Hematopoietic multipotent progenitor cell treated with erythropoietin and hydrocortisone succinate and interleukin-3 and kit ligand, for 8 days (in vitro differentiated cells): ENCODE measurements around the gene PAK1.

Source experiments
- DNase-seq: peaks from one replicate; pipeline ENCODE4 v3.0.0-alpha.2; 2015

Gene PAK1

GRCh38 chr11:77353131-77353530 lies 120.8 kb downstream of the PAK1 start:
- DNase-seq, result no peak

- no peak for DNase-seq
These were observed 122.5 kb downstream of the PAK1 start for GRCh38 chr11:77351281-77351886.

- no peak for DNase-seq
These were observed 125.9 kb downstream of the PAK1 start for GRCh38 chr11:77347948-77348347.

GRCh38 chr11:77346906-77347603 lies 126.8 kb downstream of the PAK1 start:
- DNase-seq, result no peak

- DNase-seq, result no peak
These were observed 128.3 kb downstream of the PAK1 start for GRCh38 chr11:77345621-77346020.

GRCh38 chr11:77340501-77340900 lies 133.4 kb downstream of the PAK1 start:
- no peak for DNase-seq

GRCh38 chr11:77332259-77332658 lies 141.6 kb downstream of the PAK1 start:
- DNase-seq, result no peak

- no peak for DNase-seq
These were observed 148.7 kb downstream of the PAK1 start for GRCh38 chr11:77325159-77325558.

GRCh38 chr11:77324508-77324907 lies 149.4 kb downstream of the PAK1 start:
- DNase-seq, result no peak

- DNase-seq, result no peak
These were observed 150.8 kb downstream of the PAK1 start for GRCh38 chr11:77322926-77323590.

- DNase-seq, result no peak
These were observed 151.4 kb downstream of the PAK1 start for GRCh38 chr11:77322506-77322905.

GRCh38 chr11:77320351-77320750 lies 153.5 kb downstream of the PAK1 start:
- DNase-seq, result no peak

GRCh38 chr11:77318600-77318999 lies 155.3 kb downstream of the PAK1 start:
- no peak for DNase-seq

GRCh38 chr11:77316733-77317342 lies 157.1 kb downstream of the PAK1 start:
- no peak for DNase-seq

GRCh38 chr11:77312107-77312506 lies 161.8 kb downstream of the PAK1 start:
- DNase-seq, result no peak

GRCh38 chr11:77311701-77312100 lies 162.2 kb downstream of the PAK1 start:
- no peak for DNase-seq

GRCh38 chr11:77310721-77311120 lies 163.2 kb downstream of the PAK1 start:
- no peak for DNase-seq

- DNase-seq, result no peak
These were observed 164.4 kb downstream of the PAK1 start for GRCh38 chr11:77309401-77310085.

- DNase-seq, result no peak
These were observed 165.1 kb downstream of the PAK1 start for GRCh38 chr11:77308838-77309237.

- no peak for DNase-seq
These were observed 170.6 kb downstream of the PAK1 start for GRCh38 chr11:77303328-77303727.

- peak; percentile 9 for DNase-seq
These were observed 171.1 kb downstream of the PAK1 start for GRCh38 chr11:77302752-77303151.

- no peak for DNase-seq
These were observed 172.4 kb downstream of the PAK1 start, which contains the start of gene GDPD4 for GRCh38 chr11:77301510-77301909. TSS of gene GDPD4 (minus strand) at chr11:77301686. CDS start at chr11:77285137, 16,549 bp downstream.

GRCh38 chr11:77300695-77301094 lies 173.2 kb downstream of the PAK1 start:
- no peak for DNase-seq
